ENCODE results near the gene ZNF8. TPM values are rescaled to one million over a fixed set of nuclear protein-coding genes. Genes with fewer than 3 reads are reported as not detected.

ZNF8 gene
- total RNA-seq, 1 donor from 2014 or later, result 5.4 TPM

DNA sequence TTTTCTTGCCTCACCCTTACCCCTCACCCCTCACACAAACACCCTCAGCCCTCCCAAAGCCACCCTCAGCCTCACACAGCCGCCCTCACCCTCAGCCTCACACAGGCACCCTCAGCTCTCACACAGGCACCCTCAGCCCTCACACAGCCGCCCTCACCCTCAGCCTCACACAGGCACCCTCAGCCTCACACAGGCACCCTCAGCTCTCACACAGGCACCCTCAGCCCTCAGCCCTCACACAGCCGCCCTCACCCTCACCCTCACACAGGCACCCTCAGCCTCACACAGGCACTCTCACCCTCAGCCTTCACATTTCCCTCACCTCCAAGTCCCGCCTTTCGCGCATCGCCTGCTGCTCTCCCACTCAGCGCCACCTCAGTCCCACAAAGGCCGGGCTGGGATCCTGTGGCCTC, 47.8 kb downstream of the ZNF8 start:
- no peaks in the 10 kb centered on the region for H3K27me3 ChIP-seq (ENCODE audit: low read depth)
- intact Hi-C loops (cut with DNase I), result no loop called here
- H3K9me3 ChIP-seq, result no peaks in the 10 kb centered on the region
- H3K4me1 ChIP-seq, result peaks cover 23% of the 10 kb centered on the region
- ATAC-seq, result peak; percentile 33 to 39
- TF ChIP-seq CTCF (IDR thresholded peaks at IDR 0.05), result no peak
- H3K36me3 ChIP-seq, result no peaks in the 10 kb centered on the region
- H3K27ac ChIP-seq, result peak overlapping the region; percentile 87
- DNase-seq, result no peak
- peak overlapping the region; percentile 72 for H3K4me3 ChIP-seq

- peak; percentile 98 for ATAC-seq
Observed at GRCh38 chr19:58326914-58327726, 48.4 kb downstream of the ZNF8 start, which contains the start of gene ZSCAN22. Gene ZSCAN22 (plus strand): TSS chr19:58326994. CDS start chr19:58334803, 7,809 bp downstream.

GRCh38 chr19:58328999-58329398, 50.2 kb downstream of the ZNF8 start:
- intact Hi-C loops (cut with DNase I), result no loop called here
- Histone ChIP-seq H3K4me3 (no peak overlapping the region), H3K27ac (no peak overlapping the region), H3K4me1 (peaks cover 23% of the 10 kb centered on the region), H3K36me3 (no peaks in the 10 kb centered on the region), H3K9me3 (no peaks in the 10 kb centered on the region), H3K27me3 (ENCODE audit: low read depth) (no peaks in the 10 kb centered on the region)
- TF ChIP-seq CTCF (IDR thresholded peaks at IDR 0.05), result peak; percentile 10
- ATAC-seq (no peak), DNase-seq (no peak)

More at GRCh38 chr19:58326914-58327726, 48.4 kb downstream of the ZNF8 start, which contains the start of gene ZSCAN22:
- Histone ChIP-seq H3K27ac (peak within 1 kb of the TSS; percentile 87), H3K9me3 (no peaks in the 10 kb centered on the region), H3K36me3 (no peaks in the 10 kb centered on the region), H3K4me1 (peaks cover 23% of the 10 kb centered on the region), H3K4me3 (peak within 1 kb of the TSS; percentile 72), H3K27me3 (ENCODE audit: low read depth) (no peaks in the 10 kb centered on the region)
- DNase-seq, result peak; percentile 98
- intact Hi-C loops (cut with DNase I), result no loop called here
- no peak for TF ChIP-seq CTCF (IDR thresholded peaks at IDR 0.05)

- Histone ChIP-seq H3K36me3 (peaks cover 12% of the 10 kb centered on the region), H3K9me3 (no peaks in the 10 kb centered on the region), H3K4me1 (peaks cover 23% of the 10 kb centered on the region), H3K4me3 (no peak overlapping the region), H3K27ac (no peak overlapping the region), H3K27me3 (ENCODE audit: low read depth) (no peaks in the 10 kb centered on the region)
- intact Hi-C loops (cut with DNase I), result no loop called here
- TF ChIP-seq CTCF (IDR thresholded peaks at IDR 0.05), result no peak
- DNase-seq (no peak), ATAC-seq (no peak)
Observed at GRCh38 chr19:58330458-58330857, 51.7 kb downstream of the ZNF8 start.

DNA sequence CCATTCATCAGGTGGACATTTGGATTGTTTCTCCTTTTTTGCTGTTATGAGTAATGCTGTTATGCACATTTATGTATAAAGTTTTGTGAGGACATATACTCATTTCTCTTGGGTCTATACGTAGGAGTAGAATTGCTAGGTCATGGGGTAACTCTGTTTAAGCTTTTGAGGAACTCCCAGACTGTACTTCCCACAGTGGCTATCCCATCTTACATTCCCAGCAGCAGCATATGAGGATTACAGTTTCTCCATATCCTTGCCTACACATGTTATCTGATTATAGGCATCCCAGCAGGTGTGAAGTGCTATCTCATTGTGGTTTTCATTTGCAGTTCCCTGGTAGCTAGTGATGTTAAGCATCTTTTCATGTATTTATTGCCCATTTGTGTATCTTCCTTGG, 53.9 kb downstream of the ZNF8 start:
- peaks cover 29% of the 10 kb centered on the region for H3K36me3 ChIP-seq
- intact Hi-C loops (cut with DNase I), result no loop called here
- H3K9me3 ChIP-seq, result no peaks in the 10 kb centered on the region
- no peak overlapping the region for H3K4me3 ChIP-seq
- H3K4me1 ChIP-seq, result peaks cover 14% of the 10 kb centered on the region
- no peak overlapping the region for H3K27ac ChIP-seq
- DNase-seq (no peak), ATAC-seq (no peak)
- H3K27me3 ChIP-seq (ENCODE audit: low read depth), result no peaks in the 10 kb centered on the region
- no peak for TF ChIP-seq CTCF (IDR thresholded peaks at IDR 0.05)

All from lower lobe of right lung (tissue), 2 donors.